RCC 7860 (cell line): ENCODE results near the gene MAPK8.
"Not testable (repeated sequence)": the region's sequence is repeated elsewhere in the genome, so short reads cannot be mapped to it uniquely, and the experiment has no call there.

Experiments
- DNase-seq: peaks from one replicate; pipeline ENCODE4 v3.0.0-alpha.2; 2015; ENCODE audit warnings: low spot score
- FAIRE-seq: peaks from 2 replicates; lab custom pipeline; 2012; peaks lifted over from hg19 to GRCh38; lab: Jason Lieb, UNC

MAPK8 gene

DNA sequence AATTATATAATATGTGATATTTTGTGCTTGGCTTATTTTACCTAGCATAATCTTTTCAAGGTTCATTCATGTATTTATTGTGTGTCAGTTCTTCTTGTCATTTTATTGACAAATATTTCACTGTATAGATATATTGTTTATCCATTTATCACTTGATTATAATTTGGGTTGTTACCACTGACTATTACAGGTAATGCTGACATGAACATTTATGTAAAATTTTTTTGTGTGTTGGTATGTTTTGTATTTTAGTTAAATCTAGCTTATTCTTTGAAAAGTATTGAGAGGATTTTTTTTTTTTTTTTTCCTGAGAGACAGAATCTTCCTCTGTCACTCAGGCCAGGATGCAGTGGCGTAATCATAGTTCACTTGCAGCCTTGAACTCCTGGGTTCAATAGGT is 107.7 kb downstream of the MAPK8 start:
- FAIRE-seq = no peak
- no peak for DNase-seq

DNA sequence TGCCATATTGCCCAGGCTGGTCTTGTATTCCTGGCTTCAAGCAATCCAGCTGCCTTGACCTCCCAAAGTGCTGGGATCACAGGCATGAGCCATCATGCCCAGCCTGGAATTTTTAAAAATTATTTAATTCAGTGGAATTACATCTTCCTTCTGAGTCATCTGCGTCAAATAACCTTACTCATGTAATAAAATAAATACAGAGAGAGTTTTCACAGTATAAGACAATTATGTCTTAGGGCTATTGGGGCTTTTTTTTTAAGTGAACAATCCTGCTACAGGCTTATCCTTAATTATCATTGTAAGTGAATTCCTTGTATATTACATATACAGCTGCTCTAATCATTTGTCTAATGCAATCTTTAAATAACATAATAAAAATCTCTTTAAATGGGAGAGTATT is 108.3 kb downstream of the MAPK8 start:
- DNase-seq (no peak), FAIRE-seq (no peak)

DNA sequence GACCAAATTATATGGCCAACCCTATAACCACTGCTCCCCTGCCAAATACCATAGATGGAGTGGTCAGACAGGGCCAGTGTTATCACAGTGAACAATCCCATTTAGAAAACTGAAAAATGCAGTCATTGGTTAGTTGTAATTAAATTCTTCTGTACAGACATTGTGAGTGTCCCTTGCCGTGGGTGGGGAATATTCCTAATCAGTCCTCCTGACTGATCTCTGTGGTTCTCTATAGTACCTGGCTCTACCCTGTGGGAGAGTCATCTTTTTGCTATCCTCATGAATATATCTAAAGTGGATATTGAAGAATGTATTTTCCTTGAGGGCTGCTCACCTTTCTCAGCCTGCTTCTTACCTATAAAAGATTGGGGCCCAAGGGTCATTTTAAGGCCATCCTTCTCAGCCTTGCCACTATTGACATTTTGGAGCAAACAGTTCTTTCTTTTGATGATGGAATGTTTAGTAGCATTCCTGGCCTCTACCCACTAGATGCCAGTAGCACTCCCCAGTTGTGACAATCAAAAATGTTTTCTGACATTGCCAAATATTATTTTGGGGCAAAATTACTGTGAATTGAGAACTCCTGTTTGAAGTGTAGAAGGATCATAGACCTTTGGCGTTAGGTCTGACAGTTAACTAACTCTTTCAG is 110.2 kb downstream of the MAPK8 start:
- DNase-seq (no peak), FAIRE-seq (no peak)

DNA sequence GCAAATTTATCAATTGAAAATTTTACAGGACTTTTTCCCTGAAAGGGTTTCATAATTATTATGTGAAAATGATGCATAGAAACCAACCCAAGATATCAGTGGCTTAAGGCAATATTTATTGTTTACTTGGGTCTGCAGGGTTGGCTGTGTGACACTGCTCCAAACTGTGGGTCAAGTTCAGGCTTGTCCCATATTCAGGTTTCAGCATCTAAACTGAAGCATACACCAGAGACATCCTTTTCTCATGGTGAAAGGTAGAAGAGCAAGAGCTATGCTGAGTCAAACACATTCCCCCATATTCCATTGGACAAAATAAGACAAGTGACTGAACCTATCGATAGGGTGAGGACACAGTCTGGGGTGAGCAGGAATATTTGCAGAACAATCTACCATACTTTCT is 110.9 kb downstream of the MAPK8 start:
- FAIRE-seq (no peak), DNase-seq (no peak)

GRCh38 chr10:48418189-48418788 is 111.8 kb downstream of the MAPK8 start:
- DNase-seq (no peak), FAIRE-seq (no peak)

DNA sequence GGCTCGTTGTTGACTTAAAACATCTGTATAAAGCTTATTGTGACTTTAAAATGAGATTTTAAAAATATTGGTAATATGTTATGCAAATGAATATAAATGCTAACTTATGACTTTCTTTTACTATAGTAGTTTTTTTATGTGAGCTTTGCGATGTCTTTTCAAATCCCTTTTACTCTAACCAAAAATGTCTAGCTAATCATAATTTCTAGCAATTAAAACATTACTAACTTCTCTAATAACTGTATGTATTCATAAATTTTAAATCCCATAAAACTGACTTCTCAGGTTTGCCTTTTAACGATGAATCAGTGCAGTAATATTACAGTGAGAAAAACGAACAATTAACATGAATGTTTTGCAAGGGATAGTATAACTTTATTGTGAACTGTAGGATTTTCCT is 113.2 kb downstream of the MAPK8 start:
- no peak for DNase-seq
- no peak for FAIRE-seq

GRCh38 chr10:48421862-48422261 is 115.4 kb downstream of the MAPK8 start:
- not testable (repeated sequence) for FAIRE-seq, DNase-seq

GRCh38 chr10:48423884-48424283 is 117.4 kb downstream of the MAPK8 start:
- FAIRE-seq (no peak), DNase-seq (no peak)

- DNase-seq = no peak
- FAIRE-seq = no peak
Measured at GRCh38 chr10:48428896-48429295, 122.4 kb downstream of the MAPK8 start.

DNA sequence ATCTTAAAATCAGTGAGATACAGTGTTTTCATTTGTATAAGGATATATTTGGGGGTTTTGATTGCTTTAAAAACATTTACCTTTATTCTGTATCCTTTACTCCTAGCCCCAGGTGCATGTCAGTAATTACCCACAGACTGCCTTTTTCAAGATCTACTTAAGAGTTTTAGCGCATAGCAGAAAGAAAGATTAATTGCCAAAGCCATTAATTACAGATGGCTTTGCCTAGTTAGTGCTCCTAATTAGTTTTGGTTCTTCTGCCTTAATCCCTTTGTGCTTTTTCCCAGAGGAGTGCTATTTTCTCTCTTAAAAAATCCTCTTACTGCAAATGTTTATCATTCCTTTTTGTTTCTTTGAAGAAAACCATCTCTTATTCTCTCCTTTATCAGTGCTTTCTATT is 122.8 kb downstream of the MAPK8 start:
- FAIRE-seq = no peak
- no peak for DNase-seq

GRCh38 chr10:48430402-48430993 is 124.0 kb downstream of the MAPK8 start:
- DNase-seq (no peak), FAIRE-seq (no peak)

GRCh38 chr10:48431871-48432270 is 125.4 kb downstream of the MAPK8 start:
- FAIRE-seq (no peak), DNase-seq (no peak)

- FAIRE-seq = no peak
- no peak for DNase-seq
Measured at GRCh38 chr10:48437546-48437945, 131.1 kb downstream of the MAPK8 start.

DNA sequence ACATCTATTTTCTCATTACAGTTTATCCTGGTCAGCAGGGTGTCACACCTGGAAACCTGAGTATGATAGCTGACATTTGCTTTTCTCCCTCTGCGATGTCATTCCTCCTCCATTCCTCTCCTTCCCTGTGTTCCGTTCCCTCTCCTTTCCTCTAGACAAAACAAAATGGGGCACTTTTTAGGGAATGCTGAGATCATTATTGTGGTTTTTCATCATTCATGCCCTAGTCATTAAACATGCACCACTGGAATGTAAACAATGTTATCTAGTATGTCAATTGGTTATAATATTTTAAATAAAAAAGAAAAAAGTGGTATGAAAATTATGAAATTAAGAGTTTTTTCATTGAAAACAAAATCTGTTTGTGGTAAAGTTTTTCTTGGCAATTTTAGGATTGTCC is 132.6 kb downstream of the MAPK8 start:
- peak; percentile 59 for FAIRE-seq

GRCh38 chr10:48439581-48440041 is 133.1 kb downstream of the MAPK8 start:
- FAIRE-seq (no peak), DNase-seq (peak; percentile 37)

More for the DNA sequence above, 132.6 kb downstream of the MAPK8 start:
- peak; percentile 46 for DNase-seq

- DNase-seq = no peak
- FAIRE-seq = no peak
Measured at GRCh38 chr10:48440771-48441170, 134.3 kb downstream of the MAPK8 start.

GRCh38 chr10:48442090-48442808 is 135.8 kb downstream of the MAPK8 start:
- FAIRE-seq (no peak), DNase-seq (no peak)

- DNase-seq (no peak), FAIRE-seq (no peak)
Measured at GRCh38 chr10:48442809-48443177, 136.3 kb downstream of the MAPK8 start.

GRCh38 chr10:48444266-48444665 is 137.8 kb downstream of the MAPK8 start:
- FAIRE-seq = no peak
- no peak for DNase-seq

DNA sequence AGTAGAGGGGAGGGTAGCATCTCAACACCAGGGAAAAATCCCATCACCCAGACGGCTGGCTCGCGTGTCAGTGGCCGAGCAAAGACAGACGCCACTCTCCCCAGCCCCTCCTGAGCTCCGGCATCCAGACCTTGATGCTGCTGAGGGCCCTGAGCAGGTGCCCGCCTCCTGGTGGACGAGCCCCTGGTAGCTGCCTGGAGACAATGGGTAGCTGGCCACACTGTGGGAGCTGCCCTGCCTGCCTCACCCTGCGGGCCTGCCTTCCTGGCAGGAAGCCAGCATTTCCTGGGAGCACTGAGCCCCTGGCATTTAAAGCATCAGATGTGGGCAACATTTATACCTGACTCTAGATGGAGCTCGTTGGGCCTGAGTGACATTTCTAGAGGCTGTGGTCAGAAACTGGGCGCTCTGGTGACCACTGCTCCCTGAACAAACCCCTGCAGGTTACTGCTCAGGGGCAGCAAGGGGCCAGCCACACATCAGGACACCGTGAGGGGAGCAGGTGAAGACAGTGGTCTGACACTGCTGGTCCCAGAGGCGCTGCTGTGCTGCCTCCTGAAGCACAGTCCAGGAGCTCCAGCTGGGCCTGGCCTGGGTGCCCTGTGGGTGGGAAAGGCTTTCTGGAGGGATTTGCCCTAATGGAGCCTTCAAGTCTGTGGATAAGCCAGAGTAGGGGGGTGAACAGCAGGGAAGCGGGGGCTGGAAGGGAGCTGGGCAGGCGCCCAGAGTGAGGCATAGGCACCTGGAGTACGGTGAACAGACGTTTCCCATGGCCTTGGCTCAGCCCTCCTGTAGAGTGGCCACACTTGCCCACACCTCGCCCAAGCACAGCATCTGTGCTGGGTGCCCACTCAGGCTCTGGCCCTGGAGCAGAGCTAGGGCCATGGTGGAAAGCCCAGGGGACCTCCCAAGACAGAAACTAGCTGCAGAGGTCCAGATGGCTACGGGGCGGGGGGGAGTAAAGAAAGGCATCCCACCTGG is 138.7 kb downstream of the MAPK8 start:
- DNase-seq (no peak), FAIRE-seq (no peak)

- FAIRE-seq = no peak
Measured at GRCh38 chr10:48445932-48446331, 139.5 kb downstream of the MAPK8 start.

More at GRCh38 chr10:48445932-48446331, 139.5 kb downstream of the MAPK8 start:
- DNase-seq = no peak
